HL-60 (cell line): ENCODE measurements around the gene JMJD1C.

Experiments
- CTCF ChIP-seq: IDR thresholded peaks from one replicate; pipeline ENCODE4 v1.5.1; 2011; ENCODE audit warnings: low read length, control low read depth, inconsistent platforms; ENCODE audit not compliant: insufficient read depth
- GABPA ChIP-seq: IDR thresholded peaks from 2 replicates; pipeline ENCODE4 v1.6.1; 2012; ENCODE audit warnings: low read depth
- POLR2AphosphoS5 ChIP-seq: IDR thresholded peaks from 2 replicates; pipeline ENCODE4 v1.6.1; 2012; ENCODE audit warnings: low read depth
- REST ChIP-seq: IDR thresholded peaks from 2 replicates; pipeline ENCODE4 v1.6.1; 2012; ENCODE audit warnings: low read depth; ENCODE audit not compliant: insufficient replicate concordance

- TF ChIP-seq CTCF (no peak), POLR2AphosphoS5 (no peak), GABPA (no peak), REST (no peak)
These were observed 32.9 kb upstream of the JMJD1C start for GRCh38 chr10:63498665-63499064.
